HEK293 (cell line): Measurements from ENCODE around the gene C1GALT1C1.

Experiments used
- CTCF ChIA-PET: fragments of 350-600 bp; formaldehyde crosslinking; extraction: SDS; loops from one replicate; lab custom pipeline; 2021; ENCODE audit warnings: antibody characterized with exemption; lab: Yijun Ruan, JAX
- POLR2A ChIA-PET: fragments of 300-600 bp; formaldehyde crosslinking; extraction: SDS; loops from one replicate; lab custom pipeline; 2020; ENCODE audit warnings: antibody characterized with exemption, inconsistent platforms; lab: Yijun Ruan, JAX
- H3K27ac ChIP-seq: fragments of 200-500 bp; sonication (Bioruptor generic); 2 replicates; pipeline ENCODE4 v1.5.1; 2014; ENCODE audit warnings: low read depth, low read length, control low read depth, inconsistent platforms; ENCODE audit errors: extremely low read depth
- H3K36me3 ChIP-seq, 2 experiments: fragments of 200-500 bp in 1 of 2; sonication (Bioruptor generic) in 1 of 2; 1 replicate in 1 of 2; 2 replicates in 1 of 2; pipeline ENCODE4 v1.5.1; 2014 to 2017; ENCODE audit warnings: inconsistent platforms in 2 of 2, low read length in 2 of 2; ENCODE audit not compliant: control insufficient read depth in 2 of 2, insufficient read depth in 1 of 2
- H3K4me1 ChIP-seq: fragments of 200-500 bp; sonication (Bioruptor generic); 2 replicates; pipeline ENCODE4 v1.5.1; 2014; ENCODE audit warnings: mild to moderate bottlenecking, low read length, inconsistent platforms; ENCODE audit not compliant: control insufficient read depth, insufficient read depth
- H3K4me3 ChIP-seq: 2 replicates; pipeline ENCODE4 v1.5.1; 2011; ENCODE audit warnings: low read depth, mild to moderate bottlenecking, control low read depth, low read length, moderate library complexity
- H3K9me3 ChIP-seq: fragments of 200-500 bp; sonication (Bioruptor generic); 2 replicates; pipeline ENCODE4 v1.5.1; 2014; ENCODE audit warnings: low read depth, low read length, inconsistent platforms; ENCODE audit not compliant: control insufficient read depth, insufficient read depth
- GLI2 ChIP-seq: fragments of 450-650 bp; formaldehyde crosslinking; IDR thresholded peaks from 2 replicates; pipeline ENCODE4; 2017; ENCODE audit warnings: missing biosample characterization, missing genetic modification characterization, low read depth, borderline replicate concordance
- IKZF3 ChIP-seq: fragments of 450-650 bp; IDR thresholded peaks from 2 replicates; pipeline ENCODE4 v1.5.0; 2018; ENCODE audit warnings: missing biosample characterization, mild to moderate bottlenecking, missing genetic modification characterization, moderate library complexity
- KLF8 ChIP-seq: fragments of 450-650 bp; formaldehyde crosslinking; IDR thresholded peaks from 2 replicates; pipeline ENCODE4 v1.5.1; 2016; ENCODE audit warnings: missing biosample characterization, missing genetic modification characterization
- REST ChIP-seq: fragments of 450-650 bp; formaldehyde crosslinking; IDR thresholded peaks from 2 replicates; pipeline ENCODE4 v1.5.1; 2016; ENCODE audit warnings: missing biosample characterization, missing genetic modification characterization
- TRIM28 ChIP-seq: IDR thresholded peaks from 2 replicates; pipeline ENCODE4 v1.6.1; 2011; ENCODE audit warnings: low read length, control low read depth, borderline replicate concordance
- ZBTB10 ChIP-seq: fragments of 450-650 bp; formaldehyde crosslinking; IDR thresholded peaks from 2 replicates; pipeline ENCODE4 v1.5.1; 2016; ENCODE audit warnings: missing biosample characterization, missing genetic modification characterization
- ZBTB26 ChIP-seq: fragments of 450-650 bp; formaldehyde crosslinking; optimal IDR thresholded peaks from 2 replicates; pipeline ENCODE3; 2016; ENCODE audit warnings: missing biosample characterization, mild to moderate bottlenecking, missing genetic modification characterization
- ZNF138 ChIP-seq: fragments of 450-650 bp; formaldehyde crosslinking; IDR thresholded peaks from 2 replicates; pipeline ENCODE4 v1.5.1; 2016; ENCODE audit warnings: missing biosample characterization, missing genetic modification characterization, borderline replicate concordance
- ZNF18 ChIP-seq: fragments of 450-650 bp; formaldehyde crosslinking; IDR thresholded peaks from 2 replicates; pipeline ENCODE4 v1.5.1; 2016; ENCODE audit warnings: missing biosample characterization, missing genetic modification characterization
- ZNF2 ChIP-seq: fragments of 450-650 bp; formaldehyde crosslinking; IDR thresholded peaks from 2 replicates; pipeline ENCODE4 v1.5.1; 2016; ENCODE audit warnings: missing biosample characterization, missing genetic modification characterization
- ZNF335 ChIP-seq: fragments of 450-650 bp; formaldehyde crosslinking; conservative IDR thresholded peaks from 2 replicates; pipeline ENCODE4 v1.5.1; 2016; ENCODE audit warnings: missing biosample characterization, missing genetic modification characterization
- ZNF37A ChIP-seq: fragments of 450-650 bp; IDR thresholded peaks from 2 replicates; pipeline ENCODE4 v1.5.1; 2018; ENCODE audit warnings: missing biosample characterization, missing genetic modification characterization
- ZNF404 ChIP-seq: fragments of 450-650 bp; formaldehyde crosslinking; IDR thresholded peaks from 2 replicates; pipeline ENCODE4 v1.5.1; 2017; ENCODE audit warnings: missing biosample characterization, missing genetic modification characterization
- ZNF449 ChIP-seq: fragments of 450-650 bp; formaldehyde crosslinking; IDR thresholded peaks from 2 replicates; pipeline ENCODE4 v1.5.1; 2017; ENCODE audit warnings: missing biosample characterization, mild to moderate bottlenecking, missing genetic modification characterization, moderate library complexity
- ZNF510 ChIP-seq: fragments of 450-650 bp; formaldehyde crosslinking; IDR thresholded peaks from 2 replicates; pipeline ENCODE4 v1.5.1; 2018; ENCODE audit warnings: mild to moderate bottlenecking, missing genetic modification characterization, missing biosample characterization; ENCODE audit not compliant: insufficient replicate concordance
- ZNF529 ChIP-seq: fragments of 450-650 bp; formaldehyde crosslinking; IDR thresholded peaks from 2 replicates; pipeline ENCODE4 v1.5.1; 2017; ENCODE audit warnings: missing genetic modification characterization, missing biosample characterization; ENCODE audit not compliant: insufficient replicate concordance
- ZNF623 ChIP-seq: fragments of 450-650 bp; formaldehyde crosslinking; IDR thresholded peaks from 2 replicates; pipeline ENCODE4 v1.5.1; 2016; ENCODE audit warnings: missing biosample characterization, missing genetic modification characterization
- ZNF629 ChIP-seq: fragments of 450-650 bp; formaldehyde crosslinking; IDR thresholded peaks from 2 replicates; pipeline ENCODE4 v1.5.1; 2017; ENCODE audit warnings: missing biosample characterization, missing genetic modification characterization
- ZNF645 ChIP-seq: fragments of 450-650 bp; formaldehyde crosslinking; IDR thresholded peaks from 2 replicates; pipeline ENCODE4; 2016; ENCODE audit warnings: missing biosample characterization, missing genetic modification characterization
- ZNF76 ChIP-seq: fragments of 450-650 bp; formaldehyde crosslinking; IDR thresholded peaks from 2 replicates; pipeline ENCODE4; 2016; ENCODE audit warnings: low read depth, missing biosample characterization, missing genetic modification characterization, borderline replicate concordance
- ZNF768 ChIP-seq: fragments of 450-650 bp; formaldehyde crosslinking; IDR thresholded peaks from 2 replicates; pipeline ENCODE4 v1.5.1; 2018; ENCODE audit warnings: missing biosample characterization, mild to moderate bottlenecking, missing genetic modification characterization

C1GALT1C1 gene

GRCh38 chrX:120612086-120612485, 17.8 kb downstream of the C1GALT1C1 start:
- CTCF ChIA-PET = no interaction called here
- TF ChIP-seq ZNF645 (tag by site-specific recombination) = no peak
- TF ChIP-seq GLI2 (tag by site-specific recombination) = no peak
- TF ChIP-seq ZNF335 = no peak
- TF ChIP-seq ZNF629 (tag by site-specific recombination) = no peak
- TF ChIP-seq ZNF768 (tag by site-specific recombination) = no peak
- TF ChIP-seq TRIM28 = no peak
- TF ChIP-seq ZBTB26 (tag by site-specific recombination) = no peak
- TF ChIP-seq ZBTB10 (tag by site-specific recombination) = no peak
- no peak for TF ChIP-seq ZNF76 (tag by site-specific recombination)
- Histone ChIP-seq H3K4me1 (no peaks in the 10 kb centered on the region), H3K4me3 (no peak overlapping the region), H3K27ac (no peak overlapping the region), H3K36me3 (peaks cover 18 to 63% of the 10 kb centered on the region in 2 experiments), H3K9me3 (no peaks in the 10 kb centered on the region)
- POLR2A ChIA-PET = interaction anchor here (0.8 kb wide), 1 partner anchor 51 kb away, joined by 3 read pairs; no protein-coding TSS in a partner anchor

- Histone ChIP-seq H3K9me3 (no peaks in the 10 kb centered on the region), H3K27ac (peak overlapping the region; percentile 62), H3K36me3 (peaks cover 3 to 20% of the 10 kb centered on the region in 2 experiments), H3K4me3 (peak overlapping the region; percentile 54), H3K4me1 (no peaks in the 10 kb centered on the region; the same call in 1 of the 2 replicates)
- ChIA-PET POLR2A (interaction anchor here (0.7 to 2.6 kb wide), 10 partner anchors 23 to 126 kb away, joined by 3 to 37 read pairs (median 4); partner anchors contain the start of genes C1GALT1C1 and CUL4B), CTCF (interaction anchor here (0.6 to 1.2 kb wide), 2 partner anchors 53 to 223 kb away, joined by 4 read pairs; no protein-coding TSS in a partner anchor)
- TF ChIP-seq IKZF3 (tag by site-specific recombination) (no peak), ZNF2 (tag by site-specific recombination) (no peak), ZNF335 (0 out of 2 replicates have a peak, but pooled peaks have one; percentile 44), KLF8 (tag by site-specific recombination) (no peak), ZNF623 (tag by site-specific recombination) (no peak), ZNF37A (tag by site-specific recombination) (no peak), ZNF510 (tag by site-specific recombination) (no peak), ZNF18 (tag by site-specific recombination) (no peak), ZNF529 (tag by site-specific recombination) (no peak), ZNF449 (tag by site-specific recombination) (no peak), ZNF138 (tag by site-specific recombination) (no peak), ZNF404 (tag by site-specific recombination) (no peak), REST (tag by site-specific recombination) (no peak)
Observed at GRCh38 chrX:120604361-120604782, 25.5 kb downstream of the C1GALT1C1 start.
